ENCODE results near the gene TSPAN13. TPM values are rescaled to one million over a fixed set of nuclear protein-coding genes. Genes with fewer than 3 reads are reported as not detected.

The TSPAN13 gene
- total and polyA plus RNA-seq, 2 of the 8 experiments (the other 6 are each of a cell fraction or from before 2014, with no cell fraction given), result 15.3 to 28.1 TPM

GRCh38 chr7:16794986-16795385, 41.4 kb downstream of the TSPAN13 start:
- Histone ChIP-seq H3K18ac (ENCODE audit: extremely low read depth, low read length) (no peak overlapping the region), H3K23me2 (ENCODE audit: low read depth, low read length) (no peaks in the 10 kb centered on the region), H4K91ac (replicated peaks; ENCODE audit: insufficient read length, low read length) (no peak overlapping the region), H3K4me1 (replicated peaks in 1 of 4; ENCODE audit: control insufficient read depth in 3 of 4, insufficient read depth in 4 of 4, low read length in 3 of 4) (no peaks in the 10 kb centered on the region), H4K20me1 (replicated peaks in 1 of 2; ENCODE audit: control insufficient read depth in 1 of 2, insufficient read depth in 2 of 2, low read length in 2 of 2) (no peaks in the 10 kb centered on the region), H2AK5ac (ENCODE audit: low read depth, low read length) (no peak overlapping the region), H2BK12ac (ENCODE audit: low read depth, low read length) (no peak overlapping the region), H2BK15ac (ENCODE audit: low read length) (no peak overlapping the region), H3K14ac (ENCODE audit: insufficient read length) (no peak overlapping the region), H2BK20ac (ENCODE audit: low read length) (no peak overlapping the region), H3K79me2 (ENCODE audit: control insufficient read depth in 1 of 2, insufficient read depth in 2 of 2, low read length in 2 of 2) (no peaks in the 10 kb centered on the region), H3K27me3 (replicated peaks in 1 of 4; ENCODE audit: control insufficient read depth in 3 of 4, extremely low read depth in 1 of 4, insufficient read depth in 3 of 4, low read length in 3 of 4) (no peaks in the 10 kb centered on the region), H3K56ac (replicated peaks; ENCODE audit: insufficient read length, low read depth, low read length) (no peak overlapping the region), H3K79me1 (ENCODE audit: low read depth, low read length) (no peaks in the 10 kb centered on the region), H3K27ac (ENCODE audit: low read depth, low read length) (no peak overlapping the region), H2BK120ac (replicated peaks; ENCODE audit: low read depth, low read length) (no peak overlapping the region), H3K23ac (ENCODE audit: insufficient read length) (no peak overlapping the region), H3K36me3 (ENCODE audit: control insufficient read depth in 2 of 4, insufficient read depth in 4 of 4, low read length in 3 of 4) (no peaks in the 10 kb centered on the region), H3K4ac (replicated peaks; ENCODE audit: insufficient read length, low read depth, low read length) (no peak overlapping the region), H2AFZ (ENCODE audit: low read length) (no peak overlapping the region), H3K4me2 (ENCODE audit: insufficient read depth in 1 of 2, low read depth in 2 of 2, low read length in 2 of 2) (no peak overlapping the region), H4K8ac (ENCODE audit: extremely low read depth, insufficient read depth, low read length) (no peak overlapping the region), H3K9me3 (ENCODE audit: insufficient read depth in 2 of 2, low read depth in 1 of 2, low read length in 1 of 2) (no peaks in the 10 kb centered on the region; a peak in 1 of 4 replicates), H3K4me3 (ENCODE audit: extremely low read depth in 1 of 4, insufficient read depth in 2 of 4, low read depth in 3 of 4, low read length in 4 of 4) (no peak overlapping the region), H4K5ac (ENCODE audit: insufficient read length, low read depth, low read length) (no peak overlapping the region), H2BK5ac (ENCODE audit: low read depth, low read length) (no peak overlapping the region), H3K9ac (replicated peaks in 1 of 4; ENCODE audit: extremely low read depth in 1 of 4, low read depth in 3 of 4, low read length in 3 of 4) (no peak overlapping the region)
- ChIA-PET CTCF (ENCODE audit: partially characterized antibody) (interaction anchor here (0.6 kb wide), 2 partner anchors 42 to 589 kb away, joined by 3 read pairs; no protein-coding TSS in a partner anchor), POLR2A (ENCODE audit: partially characterized antibody) (interaction anchor here (1.2 kb wide), 1 partner anchor 63 kb away, joined by 3 read pairs; no protein-coding TSS in a partner anchor)
- DNase-seq (ENCODE audit: low read depth in 1 of 2, low spot score in 2 of 2) (no peak), FAIRE-seq (no peak)
- 91% methylated on average over 3 of the region's 3 CpGs; no CpG with 5 or more reads in 1 of the 2 experiments for WGBS, 2 experiments (ENCODE audit: extremely low coverage in 1 of 2, insufficient coverage in 1 of 2, insufficient read length in 1 of 2, insufficient replicate concordance in 2 of 2, low coverage in 1 of 2, low lambda C conversion rate in 2 of 2, missing lambda C conversion rate in 1 of 2)
- TF ChIP-seq TAF1 (IDR thresholded peaks at IDR 0.05; ENCODE audit: low read depth, low read length), result no peak
- no peak for TF ChIP-seq ASH2L (IDR thresholded peaks at IDR 0.05; ENCODE audit: low read length)
- no peak for TF ChIP-seq KDM4A (IDR thresholded peaks at IDR 0.05; ENCODE audit: low read depth, low read length, severe bottlenecking)
- no peak for TF ChIP-seq E2F6 (IDR thresholded peaks at IDR 0.05)
- no peak for TF ChIP-seq SP4 (IDR thresholded peaks at IDR 0.05; ENCODE audit: low read length)
- TF ChIP-seq, protein P1, sequence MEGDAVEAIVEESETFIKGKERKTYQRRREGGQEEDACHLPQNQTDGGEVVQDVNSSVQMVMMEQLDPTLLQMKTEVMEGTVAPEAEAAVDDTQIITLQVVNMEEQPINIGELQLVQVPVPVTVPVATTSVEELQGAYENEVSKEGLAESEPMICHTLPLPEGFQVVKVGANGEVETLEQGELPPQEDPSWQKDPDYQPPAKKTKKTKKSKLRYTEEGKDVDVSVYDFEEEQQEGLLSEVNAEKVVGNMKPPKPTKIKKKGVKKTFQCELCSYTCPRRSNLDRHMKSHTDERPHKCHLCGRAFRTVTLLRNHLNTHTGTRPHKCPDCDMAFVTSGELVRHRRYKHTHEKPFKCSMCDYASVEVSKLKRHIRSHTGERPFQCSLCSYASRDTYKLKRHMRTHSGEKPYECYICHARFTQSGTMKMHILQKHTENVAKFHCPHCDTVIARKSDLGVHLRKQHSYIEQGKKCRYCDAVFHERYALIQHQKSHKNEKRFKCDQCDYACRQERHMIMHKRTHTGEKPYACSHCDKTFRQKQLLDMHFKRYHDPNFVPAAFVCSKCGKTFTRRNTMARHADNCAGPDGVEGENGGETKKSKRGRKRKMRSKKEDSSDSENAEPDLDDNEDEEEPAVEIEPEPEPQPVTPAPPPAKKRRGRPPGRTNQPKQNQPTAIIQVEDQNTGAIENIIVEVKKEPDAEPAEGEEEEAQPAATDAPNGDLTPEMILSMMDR (IDR thresholded peaks at IDR 0.05; ENCODE audit: control extremely low read depth in 1 of 3, insufficient read depth in 1 of 3, low read depth in 1 of 3, low read length in 3 of 3), result no peak
- TF ChIP-seq NANOG (IDR thresholded peaks at IDR 0.05; ENCODE audit: insufficient read depth, low read depth, low read length, poor library complexity, severe bottlenecking), result no peak
- no peak for TF ChIP-seq CHD1 (IDR thresholded peaks at IDR 0.05; ENCODE audit: low read depth, low read length)
